ENCODE results near the gene DNAI2.

Gene DNAI2

GRCh38 chr17:74304184-74304583, 30.1 kb downstream of the DNAI2 start:
- no peak for TF ChIP-seq CTCF (IDR thresholded peaks at IDR 0.05; ENCODE audit: control extremely low read depth, extremely low read depth, low read depth, missing control alignments)
- CTCF ChIA-PET = interaction anchor here (1.4 to 2.1 kb wide), 3 partner anchors 8 to 64 kb away, joined by 4 to 8 read pairs (median 4); partner anchors contain the start of gene GPR142
- DNase-seq (ENCODE audit: extremely low spot score) = no peak
- POLR2A ChIA-PET = no interaction called here

GRCh38 chr17:74305865-74306654, 32.0 kb downstream of the DNAI2 start:
- ChIA-PET CTCF (interaction anchor here (0.8 to 2.0 kb wide), 4 partner anchors 56 to 106 kb away, joined by 3 to 8 read pairs (median 4); partner anchors contain the start of genes BTBD17 and GPR142), POLR2A (no interaction called here)
- no peak for TF ChIP-seq CTCF (IDR thresholded peaks at IDR 0.05; ENCODE audit: control extremely low read depth, extremely low read depth, low read depth, missing control alignments)
- no peak for DNase-seq (ENCODE audit: extremely low spot score)

- POLR2A ChIA-PET = no interaction called here
- TF ChIP-seq CTCF (IDR thresholded peaks at IDR 0.05; ENCODE audit: control extremely low read depth, extremely low read depth, low read depth, missing control alignments) = no peak
- CTCF ChIA-PET = interaction anchor here (0.9 to 1.4 kb wide), 2 partner anchors 27 to 60 kb away, joined by 3 to 4 read pairs; no protein-coding TSS in a partner anchor
- no peak for DNase-seq (ENCODE audit: extremely low spot score)
Measured at GRCh38 chr17:74307984-74308773, 34.1 kb downstream of the DNAI2 start.

DNA sequence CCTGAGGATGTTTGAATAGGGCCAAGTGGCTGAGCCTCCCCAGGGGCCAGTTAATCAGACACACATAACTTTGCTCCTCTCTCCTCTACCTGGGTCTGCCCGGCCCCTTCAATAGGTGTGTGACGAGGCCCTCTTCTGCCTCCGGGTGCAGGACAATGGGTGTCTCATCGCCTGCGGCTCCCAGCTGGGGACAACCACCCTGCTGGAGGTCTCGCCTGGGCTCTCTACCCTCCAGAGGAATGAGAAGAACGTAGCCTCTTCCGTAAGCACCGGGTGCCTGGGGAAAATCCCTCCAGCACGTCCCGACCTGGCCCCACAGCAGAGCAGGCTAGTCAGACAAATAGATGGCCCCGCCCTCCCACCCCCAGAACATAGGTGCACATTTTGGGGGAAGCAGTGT, 35.9 kb downstream of the DNAI2 start:
- DNase-seq (ENCODE audit: extremely low spot score) = no peak
- ChIA-PET CTCF (no interaction called here), POLR2A (no interaction called here)
- no peak for TF ChIP-seq CTCF (IDR thresholded peaks at IDR 0.05; ENCODE audit: control extremely low read depth, extremely low read depth, low read depth, missing control alignments)

DNA sequence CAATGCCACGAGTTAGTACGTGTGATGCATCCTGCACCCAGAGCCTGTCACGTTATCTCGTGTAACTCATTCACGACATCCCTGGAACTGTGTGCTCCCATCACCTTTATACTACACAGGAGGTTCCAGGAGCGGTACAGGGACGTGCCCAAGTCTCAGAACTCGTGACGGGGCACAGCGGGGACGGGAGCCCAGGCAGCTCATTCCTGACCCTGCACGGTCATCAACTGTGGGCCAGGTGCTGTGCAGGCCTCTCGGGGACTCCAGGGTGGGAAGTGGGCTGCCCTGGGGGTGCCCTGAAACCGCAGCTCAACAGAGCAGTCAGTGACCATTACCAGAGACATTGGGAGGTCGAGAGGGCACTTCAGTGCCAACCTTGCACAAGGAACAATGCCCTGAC, 40.8 kb downstream of the DNAI2 start:
- ChIA-PET POLR2A (no interaction called here), CTCF (interaction anchor here (1.5 kb wide), 1 partner anchor 54 kb away, joined by 3 read pairs; no protein-coding TSS in a partner anchor)

More for the DNA sequence above, 40.8 kb downstream of the DNAI2 start:
- no peak for TF ChIP-seq CTCF (IDR thresholded peaks at IDR 0.05; ENCODE audit: control extremely low read depth, extremely low read depth, low read depth, missing control alignments)
- DNase-seq (ENCODE audit: extremely low spot score) = no peak
